Endothelial cell of umbilical vein (primary cell): ENCODE measurements around the gene HSPA5. TPM values are rescaled to one million over a fixed set of nuclear protein-coding genes. Genes with fewer than 3 reads are reported as not detected.
"Not testable (repeated sequence)": the region's sequence is repeated elsewhere in the genome, so short reads cannot be mapped to it uniquely, and the experiment has no call there.

Experiments
- BruUV-seq: library from RNA; stranded (reverse); fragments of 400-500 nt; replicated peaks from 2 replicates; lab custom pipeline; 2021; lab: Mats Ljungman, UMichigan
- CTCF ChIA-PET: fragments of 300-600, 350-600 bp; sonication (Branson Sonifier 250); formaldehyde crosslinking; loops from one replicate; lab custom pipeline; 2021; ENCODE audit warnings: antibody characterized with exemption, inconsistent platforms; lab: Charles Lee
- POLR2A ChIA-PET: fragments of 300-600, 350-600 bp; sonication (Branson Sonifier 250); formaldehyde crosslinking; loops from one replicate; lab custom pipeline; 2021; ENCODE audit warnings: antibody characterized with exemption, inconsistent platforms; lab: Charles Lee
- DNase-seq: peaks from one replicate; pipeline ENCODE4 v3.0.0-alpha.2; 2011; ENCODE audit warnings: low read depth, low spot score
- FAIRE-seq: peaks from 2 replicates; lab custom pipeline; 2011; peaks lifted over from hg19 to GRCh38; lab: Jason Lieb, UNC
- H2AFZ ChIP-seq: 2 replicates; pipeline ENCODE4 v1.6.0; 2012; ENCODE audit warnings: low read depth, low read length, control low read depth, inconsistent platforms
- H3K27ac ChIP-seq: 2 replicates; pipeline ENCODE4 v1.5.1; 2011; ENCODE audit warnings: low read depth, mild to moderate bottlenecking, control low read depth, low read length, moderate library complexity; ENCODE audit not compliant: insufficient read depth
- H3K27me3 ChIP-seq, 2 experiments: 2 replicates each; pipeline versions ENCODE4 v1.6.0 to v1.6.1; 2011; ENCODE audit warnings: low read length in 2 of 2, mixed read lengths in 1 of 2; ENCODE audit not compliant: control insufficient read depth in 2 of 2, insufficient read depth in 2 of 2
- H3K36me3 ChIP-seq, 2 experiments: 2 replicates in 1 of 2; 3 replicates in 1 of 2; pipeline ENCODE4 v1.5.1; 2011; ENCODE audit warnings: low read length in 2 of 2, mild to moderate bottlenecking in 1 of 2, moderate library complexity in 1 of 2; ENCODE audit not compliant: control insufficient read depth in 2 of 2, insufficient read depth in 2 of 2; ENCODE audit errors: extremely low read depth in 1 of 2
- H3K4me1 ChIP-seq: 3 replicates; pipeline ENCODE4 v1.5.1; 2011; ENCODE audit warnings: mild to moderate bottlenecking, low read length; ENCODE audit not compliant: control insufficient read depth, insufficient read depth; ENCODE audit errors: extremely low read depth
- H3K4me2 ChIP-seq: 2 replicates; pipeline ENCODE4 v1.6.1; 2011; ENCODE audit warnings: low read length, control low read depth, mixed read lengths; ENCODE audit not compliant: insufficient read depth
- H3K4me3 ChIP-seq, 3 experiments: fragments of 200-600 bp in 1 of 3; sonication (generic), shearing (Covaris generic) in 1 of 3; replicated peaks in 1 of 3; 2 replicates each; pipeline ENCODE4 v1.5.1; 2011 to 2016; ENCODE audit warnings: control low read depth in 3 of 3, low read length in 3 of 3, mild to moderate bottlenecking in 2 of 3, inconsistent platforms in 1 of 3, low read depth in 1 of 3, moderate library complexity in 1 of 3; ENCODE audit not compliant: insufficient read depth in 1 of 3
- H3K79me2 ChIP-seq: 2 replicates; pipeline ENCODE4 v1.6.0; 2012; ENCODE audit warnings: low read length, inconsistent platforms; ENCODE audit not compliant: control insufficient read depth, insufficient read depth
- H3K9ac ChIP-seq: replicated peaks from 2 replicates; pipeline ENCODE3; 2011; ENCODE audit warnings: low read length, control low read depth; ENCODE audit not compliant: insufficient read depth; ENCODE audit errors: extremely low read depth
- H3K9me1 ChIP-seq: replicated peaks from 3 replicates; pipeline ENCODE4 v1.6.0; 2011; ENCODE audit warnings: mild to moderate bottlenecking, low read length; ENCODE audit not compliant: control insufficient read depth, insufficient read depth; ENCODE audit errors: extremely low read depth
- H3K9me3 ChIP-seq: replicated peaks from 2 replicates; pipeline ENCODE4 v1.5.1; 2012; ENCODE audit warnings: low read length, inconsistent platforms; ENCODE audit not compliant: control insufficient read depth, insufficient read depth
- H4K20me1 ChIP-seq: replicated peaks from 2 replicates; pipeline ENCODE3; 2011; ENCODE audit warnings: mild to moderate bottlenecking, low read length; ENCODE audit not compliant: control insufficient read depth, insufficient read depth; ENCODE audit errors: extremely low read depth
- CTCF ChIP-seq, 2 donors: IDR thresholded peaks; 1 replicate in 1 of 2; 2 replicates in 1 of 2; pipeline ENCODE4 v1.5.1; 2011; ENCODE audit warnings: low read length in 2 of 2, mild to moderate bottlenecking in 2 of 2, moderate library complexity in 2 of 2, control low read depth in 1 of 2, inconsistent platforms in 1 of 2, low read depth in 1 of 2; ENCODE audit not compliant: insufficient read depth in 1 of 2; ENCODE audit errors: extremely low read depth in 1 of 2
- FOS ChIP-seq: IDR thresholded peaks from 2 replicates; pipeline ENCODE4 v1.6.1; 2011; ENCODE audit warnings: mild to moderate bottlenecking, low read length, moderate library complexity, borderline replicate concordance; ENCODE audit not compliant: insufficient read depth
- GATA2 ChIP-seq: IDR thresholded peaks from 2 replicates; pipeline ENCODE4 v1.7.0; 2011; ENCODE audit warnings: low read depth, mild to moderate bottlenecking, moderate library complexity, mixed read lengths, low read length; ENCODE audit not compliant: insufficient read length, insufficient read depth
- MAX ChIP-seq: IDR thresholded peaks from 2 replicates; pipeline ENCODE4 v1.6.1; 2011; ENCODE audit not compliant: insufficient read depth, insufficient read length
- POLR2A ChIP-seq: IDR thresholded peaks from 2 replicates; pipeline ENCODE4 v1.6.1; 2012; ENCODE audit warnings: low read depth, mild to moderate bottlenecking, control low read depth, low read length
- POLR2AphosphoS5 ChIP-seq: IDR thresholded peaks from 2 replicates; pipeline ENCODE4 v1.6.1; 2012; ENCODE audit warnings: low read depth, mild to moderate bottlenecking, control low read depth, low read length, moderate library complexity; ENCODE audit not compliant: insufficient read depth
- dilution Hi-C: fragments of 300-500 bp; cut with MboI; formaldehyde crosslinking; loops from one replicate; pipeline ENCODE4 v1.15.0; 2019; ENCODE audit warnings: low sequenced_read_pairs; ENCODE audit not compliant: extremely low pct_ligation_motif_present
- intact Hi-C: fragments of 100-400 bp; cut with micrococcal nuclease; formaldehyde crosslinking; loops from one replicate; pipeline ENCODE4 v1.10.0; 2022
- polyA plus RNA-seq, 4 experiments: library from polyadenylated mRNA; depleted of rRNA in 3 of 4; stranded (reverse) in 3 of 4; unstranded in 1 of 4; fragments of >200 nt; gene quantifications; 2 replicates each; pipeline versions ENCODE4 v1.2.1 to v1.2.3, GENCODE V29; 2011 to 2012; ENCODE audit warnings: missing spikeins in 1 of 4
- total RNA-seq: library from RNA; stranded (reverse); gene quantifications from 2 replicates; pipeline ENCODE4 v1.2.3, GENCODE V29; 2021

HSPA5 gene
- total and polyA plus RNA-seq, 2 donors (not counting 3 experiments of a cell fraction or from before 2014, with no cell fraction given) = 247 to 538 TPM

- Histone ChIP-seq H3K79me2 (peaks cover 5% of the 10 kb centered on the region), H3K9me1 (no peaks in the 10 kb centered on the region), H3K4me2 (peak within 1 kb of the TSS; percentile 79), H4K20me1 (no peaks in the 10 kb centered on the region), H3K27ac (peak within 1 kb of the TSS; percentile 81), H3K27me3 (peaks cover 2 to 3% of the 10 kb centered on the region in 2 experiments), H3K4me3 (peak within 1 kb of the TSS; percentile 78 to 91 (median 80)), H3K9ac (peak within 1 kb of the TSS; percentile 92), H3K36me3 (no peaks in the 10 kb centered on the region), H2AFZ (peak within 1 kb of the TSS; percentile 97), H3K4me1 (peaks cover 6% of the 10 kb centered on the region), H3K9me3 (no peaks in the 10 kb centered on the region)
- FAIRE-seq (peak; percentile 92), DNase-seq (peak; percentile 94)
- BruUV-seq = TSS peak; percentile 94
- dilution Hi-C loops (no loop called here), intact Hi-C loops (loop anchor here (1.0 to 5.0 kb wide), 4 partner anchors 11 to 258 kb away; partner anchors contain the start of genes GOLGA1, HSPA5 and PPP6C)
- CTCF ChIA-PET = interaction anchor here (0.8 kb wide), 1 partner anchor 11 kb away, joined by 3 read pairs; no protein-coding TSS in a partner anchor
- TF ChIP-seq MAX (peak; percentile 64), CTCF (IDR thresholded peaks at IDR 0.05; ENCODE audit: extremely low read depth in 1 of 2, insufficient read depth in 1 of 2, low read depth in 1 of 2, low read length in 2 of 2) (no peak), POLR2A (peak; percentile 93), GATA2 (no peak), POLR2AphosphoS5 (peak; percentile 95), FOS (no peak)
- POLR2A ChIA-PET = interaction anchor here (1.0 kb wide), 1 partner anchor 41 kb away, joined by 6 read pairs; the partner anchor contains the start of gene HSPA5
Measured at GRCh38 chr9:125200216-125201047, 40.7 kb downstream of the HSPA5 start, which contains the start of gene RABEPK. TSS of gene RABEPK (plus strand) at chr9:125200542. CDS start at chr9:125203014, 2,472 bp downstream.

GRCh38 chr9:125195591-125195990 is 45.6 kb downstream of the HSPA5 start:
- POLR2A ChIA-PET = interaction anchor here (0.6 kb wide), 1 partner anchor 31 kb away, joined by 8 read pairs; no protein-coding TSS in a partner anchor

GRCh38 chr9:125194466-125194865 is 46.7 kb downstream of the HSPA5 start:
- POLR2A ChIA-PET, H2AFZ ChIP-seq, H3K9me1 ChIP-seq, H3K4me3 ChIP-seq, H3K9me3 ChIP-seq, H3K79me2 ChIP-seq, FAIRE-seq, H3K36me3 ChIP-seq, DNase-seq, BruUV-seq, H3K4me1 ChIP-seq, H3K27me3 ChIP-seq, CTCF ChIA-PET, H3K4me2 ChIP-seq, dilution Hi-C loops, H3K27ac ChIP-seq, H3K9ac ChIP-seq, H4K20me1 ChIP-seq: not testable (repeated sequence)
- intact Hi-C loops = loop anchor here (5.0 kb wide), 1 partner anchor 332 kb away; the partner anchor contains the start of genes ARPC5L and RPL35

More at GRCh38 chr9:125195591-125195990, 45.6 kb downstream of the HSPA5 start:
- H4K20me1 ChIP-seq, H3K4me3 ChIP-seq, intact Hi-C loops, H3K36me3 ChIP-seq, H3K9me1 ChIP-seq, H3K79me2 ChIP-seq, H3K4me2 ChIP-seq, H3K27me3 ChIP-seq, DNase-seq, H3K4me1 ChIP-seq, H3K9ac ChIP-seq, H3K27ac ChIP-seq, dilution Hi-C loops, FAIRE-seq, BruUV-seq, H2AFZ ChIP-seq, H3K9me3 ChIP-seq: not testable (repeated sequence)
- CTCF ChIA-PET = interaction anchor here (0.7 to 1.1 kb wide), 2 partner anchors 52 to 70 kb away, joined by 4 to 5 read pairs; partner anchors contain the start of gene SCAI
